GM12872 (cell line): ENCODE results near the gene STAC2.

ENCODE experiments used
- TF ChIP-seq, protein P1 (sequence below): IDR thresholded peaks from 3 replicates; pipeline ENCODE4 v1.5.1; 2011; ENCODE audit warnings: low read depth, mild to moderate bottlenecking, low read length, moderate library complexity; ENCODE audit not compliant: insufficient read depth

Gene STAC2

DNA sequence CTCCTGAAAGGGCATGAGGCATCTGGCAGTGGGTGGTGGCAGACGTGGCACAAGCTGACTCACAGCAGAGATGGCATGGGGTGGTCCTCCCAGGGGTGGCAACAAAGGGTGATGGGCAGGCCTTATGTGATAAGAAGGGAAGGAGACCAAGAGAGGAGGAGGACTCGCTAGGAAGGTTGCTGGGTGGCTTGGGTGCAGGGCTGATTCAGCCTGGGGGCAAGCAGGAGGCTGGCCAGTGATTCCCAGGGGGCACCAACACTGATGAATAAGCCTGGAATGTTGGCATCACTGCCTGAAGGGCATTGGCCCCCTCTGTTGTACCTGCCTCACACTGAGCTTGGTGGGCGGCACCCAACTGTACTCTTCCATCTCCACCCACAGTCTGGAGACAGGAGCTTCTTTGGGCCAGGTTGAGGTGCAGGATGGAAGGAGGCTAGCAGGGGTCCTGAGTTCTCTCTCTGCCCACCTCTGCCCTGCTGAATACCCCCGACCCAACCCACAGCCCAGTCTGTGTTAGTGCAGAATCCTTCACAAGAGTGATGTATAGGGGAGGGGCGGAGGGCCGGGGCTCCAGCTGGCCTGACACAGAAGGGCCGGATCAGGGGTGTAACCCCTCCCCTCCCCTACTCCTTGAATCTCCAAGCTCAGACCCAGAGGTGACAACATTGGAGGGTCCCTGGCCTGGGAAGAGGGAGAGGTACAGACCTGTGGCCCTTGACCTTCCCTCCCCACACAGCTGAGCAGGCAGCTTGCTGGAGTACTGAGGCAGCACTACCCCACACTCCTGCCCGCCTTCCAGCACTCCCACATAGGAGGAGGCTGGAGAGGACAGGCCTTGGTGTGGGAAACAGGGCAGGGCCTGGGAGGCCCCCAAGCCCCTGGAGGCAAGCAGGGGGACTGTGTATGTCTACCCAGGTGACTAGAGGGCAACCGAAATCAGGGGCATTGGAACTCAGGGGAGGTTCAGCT, 2.6 kb downstream of the STAC2 start:
- TF ChIP-seq, protein P1, sequence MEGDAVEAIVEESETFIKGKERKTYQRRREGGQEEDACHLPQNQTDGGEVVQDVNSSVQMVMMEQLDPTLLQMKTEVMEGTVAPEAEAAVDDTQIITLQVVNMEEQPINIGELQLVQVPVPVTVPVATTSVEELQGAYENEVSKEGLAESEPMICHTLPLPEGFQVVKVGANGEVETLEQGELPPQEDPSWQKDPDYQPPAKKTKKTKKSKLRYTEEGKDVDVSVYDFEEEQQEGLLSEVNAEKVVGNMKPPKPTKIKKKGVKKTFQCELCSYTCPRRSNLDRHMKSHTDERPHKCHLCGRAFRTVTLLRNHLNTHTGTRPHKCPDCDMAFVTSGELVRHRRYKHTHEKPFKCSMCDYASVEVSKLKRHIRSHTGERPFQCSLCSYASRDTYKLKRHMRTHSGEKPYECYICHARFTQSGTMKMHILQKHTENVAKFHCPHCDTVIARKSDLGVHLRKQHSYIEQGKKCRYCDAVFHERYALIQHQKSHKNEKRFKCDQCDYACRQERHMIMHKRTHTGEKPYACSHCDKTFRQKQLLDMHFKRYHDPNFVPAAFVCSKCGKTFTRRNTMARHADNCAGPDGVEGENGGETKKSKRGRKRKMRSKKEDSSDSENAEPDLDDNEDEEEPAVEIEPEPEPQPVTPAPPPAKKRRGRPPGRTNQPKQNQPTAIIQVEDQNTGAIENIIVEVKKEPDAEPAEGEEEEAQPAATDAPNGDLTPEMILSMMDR = no peak

DNA sequence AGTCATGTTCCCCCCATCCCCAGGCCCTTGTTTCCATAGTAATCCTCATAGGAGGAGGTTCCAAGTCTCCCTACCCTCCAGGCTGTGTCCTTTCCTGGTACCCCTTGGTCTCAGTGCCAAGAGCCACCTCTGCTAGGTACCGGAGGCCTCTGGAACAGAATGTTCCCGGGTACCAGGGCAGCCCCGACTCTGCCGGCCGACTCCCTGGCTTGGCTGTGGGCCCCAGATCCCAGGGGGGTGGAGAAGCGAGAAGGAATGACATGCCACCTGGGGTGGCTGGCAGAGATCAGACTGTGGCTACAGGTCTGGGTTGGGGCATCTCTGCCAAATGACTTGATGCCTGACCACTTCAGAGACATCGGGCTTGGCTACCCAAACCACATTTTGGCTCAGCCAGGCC, 3.6 kb downstream of the STAC2 start:
- TF ChIP-seq, protein P1 = no peak

DNA sequence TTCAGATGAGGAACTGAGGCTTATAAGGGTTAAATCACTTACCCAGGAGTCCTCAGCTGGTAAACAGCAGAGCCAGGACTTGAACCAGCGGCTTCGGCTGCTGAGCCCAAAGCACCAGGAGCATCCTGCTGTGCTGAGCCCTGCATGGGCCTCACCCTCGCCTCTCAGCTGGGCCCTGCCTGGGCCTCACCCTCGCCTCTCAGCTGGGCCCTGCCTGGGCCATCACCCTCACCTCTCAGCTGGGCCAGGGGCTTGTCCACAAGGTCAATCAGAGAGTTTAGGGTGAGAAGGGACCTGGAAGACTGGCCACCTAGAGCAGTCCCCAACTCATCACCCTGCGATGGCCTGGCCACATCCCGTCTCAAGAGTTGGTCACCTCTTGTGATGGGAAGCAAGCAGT, 4.2 kb downstream of the STAC2 start:
- TF ChIP-seq, protein P1 = no peak

DNA sequence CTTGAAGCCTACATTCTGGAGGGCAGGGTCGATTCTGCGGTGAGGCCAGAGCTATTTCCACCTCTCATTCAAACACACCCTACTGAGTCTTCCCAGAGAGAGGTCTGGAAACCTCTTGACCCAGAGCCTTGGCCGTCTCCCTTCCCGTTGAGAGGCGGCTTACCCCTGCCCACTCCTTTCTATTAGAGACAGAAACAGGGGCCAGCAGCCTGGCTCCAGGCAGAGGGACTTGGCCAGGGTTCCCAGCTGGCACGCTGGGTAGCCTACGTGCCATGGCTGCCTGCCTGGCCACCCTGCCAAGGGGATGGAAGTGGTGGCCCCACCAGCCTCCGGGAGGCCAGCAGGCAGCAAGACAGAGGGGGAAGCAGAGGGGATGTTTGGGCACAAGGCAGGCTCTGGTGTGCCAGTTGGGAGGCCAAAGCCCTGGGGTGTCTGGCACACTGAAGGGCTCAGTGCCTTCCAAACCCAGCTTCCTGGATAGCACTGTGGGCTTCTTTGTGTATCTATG, 6.0 kb downstream of the STAC2 start:
- TF ChIP-seq, protein P1 = no peak

DNA sequence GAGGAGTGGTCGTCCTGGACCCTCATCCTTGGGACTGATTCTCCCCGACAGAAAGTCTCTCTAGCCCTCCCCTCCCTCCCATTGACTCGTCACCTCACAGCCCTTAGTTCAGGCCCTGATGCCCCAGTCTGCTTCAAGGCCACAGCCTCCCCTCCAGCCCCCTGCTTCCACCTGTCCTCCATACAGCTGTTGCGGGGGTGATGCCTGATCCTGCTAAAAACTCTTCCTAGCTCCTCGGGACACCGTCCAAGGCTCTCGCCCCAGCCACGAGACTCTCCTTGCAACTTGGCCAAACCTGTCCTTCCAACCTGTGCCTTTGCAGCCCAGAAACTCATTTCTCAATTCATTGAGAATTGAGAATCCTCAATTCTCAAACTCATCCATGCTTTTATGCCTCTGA, 6.8 kb downstream of the STAC2 start:
- TF ChIP-seq, protein P1 = no peak

DNA sequence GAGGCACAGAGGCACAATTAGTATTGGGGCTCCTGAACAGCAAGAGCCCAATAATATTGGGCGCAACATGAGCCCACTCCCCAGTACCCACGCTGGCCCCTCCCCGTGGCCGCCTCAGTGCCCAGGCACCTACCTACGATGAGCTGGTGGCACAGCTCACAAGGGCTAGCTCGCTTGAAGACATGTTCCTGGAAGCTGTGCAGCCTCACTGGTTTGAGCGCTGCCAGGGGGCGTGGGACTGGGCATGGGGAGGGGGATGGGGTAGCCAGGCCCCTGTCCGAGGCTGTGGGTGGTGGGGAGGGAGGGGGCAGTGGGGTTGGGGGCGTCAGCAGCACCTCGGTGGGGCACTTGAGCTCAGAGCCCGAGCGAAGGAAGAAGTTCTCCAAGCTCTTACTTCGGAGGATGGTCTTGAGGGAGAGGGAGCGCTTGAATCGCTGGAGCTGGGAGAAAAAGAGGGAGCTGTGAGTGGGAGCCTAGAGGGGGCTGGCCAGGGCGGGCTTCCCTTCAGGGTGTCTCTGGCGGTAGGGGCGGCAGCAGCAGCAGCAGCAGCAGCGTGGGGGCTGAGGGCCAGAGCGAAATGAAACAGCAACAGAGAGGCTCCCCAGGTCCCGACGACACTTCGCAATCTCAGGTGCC, 7.9 kb downstream of the STAC2 start:
- TF ChIP-seq, protein P1 = no peak

DNA sequence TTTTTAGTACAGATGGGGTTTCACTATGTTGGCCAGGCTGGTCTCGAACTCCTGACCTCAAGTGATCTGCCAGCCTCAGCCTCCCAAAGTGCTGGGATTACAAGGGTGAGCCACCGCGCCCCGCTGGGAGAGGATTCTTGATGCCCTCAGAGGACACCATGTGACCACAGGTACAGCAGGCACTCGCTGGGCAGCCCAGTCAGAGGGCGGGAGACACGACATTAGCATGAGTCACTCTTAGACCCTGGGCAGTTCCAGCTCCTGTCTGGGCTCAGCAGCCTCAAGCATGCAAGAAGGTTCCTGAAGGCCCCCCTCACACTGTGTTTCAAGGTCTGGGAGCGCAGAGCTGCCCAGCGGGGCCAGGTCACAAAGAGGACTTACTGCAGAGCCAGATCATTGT, 11.9 kb downstream of the STAC2 start:
- TF ChIP-seq, protein P1 = no peak
